GM18517 (cell line): ENCODE data around the gene YWHAQ.

Source experiments
- ATAC-seq: cut with Tn5 transposase; IDR thresholded peaks from one replicate; pipeline ENCODE4 v1.9.1; 2021; ENCODE audit warnings: mild to moderate bottlenecking, moderate library complexity; ENCODE audit not compliant: unreplicated experiment

YWHAQ gene

GRCh38 chr2:9630736-9631552 is at the start of gene YWHAQ:
Gene YWHAQ, minus strand, starts transcription at chr2:9630997. Its CDS starts 545 bp downstream, at chr2:9630452.
- ATAC-seq: peak; percentile 97

- no peak for ATAC-seq
These were observed 49.3 kb upstream of the YWHAQ start for GRCh38 chr2:9680082-9680481.

GRCh38 chr2:9679218-9679617 is 48.4 kb upstream of the YWHAQ start:
- no peak for ATAC-seq

- ATAC-seq: no peak
These were observed 47.7 kb upstream of the YWHAQ start for GRCh38 chr2:9678544-9678943.

GRCh38 chr2:9675415-9676351 is 44.9 kb upstream of the YWHAQ start:
- ATAC-seq: no peak

GRCh38 chr2:9674891-9675414 is 44.2 kb upstream of the YWHAQ start:
- no peak for ATAC-seq

- no peak for ATAC-seq
These were observed 43.2 kb upstream of the YWHAQ start for GRCh38 chr2:9673914-9674481.

- ATAC-seq: no peak
These were observed 38.0 kb upstream of the YWHAQ start for GRCh38 chr2:9668687-9669345.

- no peak for ATAC-seq
These were observed 37.0 kb upstream of the YWHAQ start for GRCh38 chr2:9667826-9668225.

- ATAC-seq: no peak
These were observed 35.5 kb upstream of the YWHAQ start for GRCh38 chr2:9666306-9666705.

GRCh38 chr2:9665898-9666297 is 35.1 kb upstream of the YWHAQ start:
- no peak for ATAC-seq

- no peak for ATAC-seq
These were observed 33.6 kb upstream of the YWHAQ start for GRCh38 chr2:9664365-9664764.

GRCh38 chr2:9663008-9663879 is 32.4 kb upstream of the YWHAQ start:
- ATAC-seq: peak; percentile 59

- no peak for ATAC-seq
These were observed 30.5 kb upstream of the YWHAQ start for GRCh38 chr2:9661261-9661660.

GRCh38 chr2:9660781-9661180 is 30.0 kb upstream of the YWHAQ start:
- ATAC-seq: no peak

- no peak for ATAC-seq
These were observed 29.4 kb upstream of the YWHAQ start for GRCh38 chr2:9660154-9660553.

GRCh38 chr2:9658972-9659371 is 28.2 kb upstream of the YWHAQ start:
- ATAC-seq: no peak

GRCh38 chr2:9657731-9658130 is 26.9 kb upstream of the YWHAQ start:
- ATAC-seq: no peak

- no peak for ATAC-seq
These were observed 26.3 kb upstream of the YWHAQ start for GRCh38 chr2:9657083-9657482.

GRCh38 chr2:9656270-9656766 is 25.5 kb upstream of the YWHAQ start:
- ATAC-seq: peak; percentile 86
